Measurements from ENCODE around the gene PARP12. TPM values are rescaled to one million over a fixed set of nuclear protein-coding genes. Genes with fewer than 3 reads are reported as not detected.

PARP12 gene
- total and polyA plus RNA-seq, 2 of the 8 experiments (the other 6 are each of a cell fraction or from before 2014, with no cell fraction given): 9.0 to 21.5 TPM

GRCh38 chr7:140062528-140063299, at the start of gene PARP12 (continued):
- no peak for TF ChIP-seq CHD7 (IDR thresholded peaks at IDR 0.05; ENCODE audit: insufficient replicate concordance, low read length)
- peak in 1 of 2 experiments; percentile 78; a peak in 2 of 3 replicates for TF ChIP-seq POLR2A (IDR thresholded peaks at IDR 0.05; ENCODE audit: control extremely low read depth in 1 of 2, low read depth in 2 of 2, low read length in 2 of 2)
- TF ChIP-seq TAF1 (IDR thresholded peaks at IDR 0.05; ENCODE audit: low read depth, low read length): peak; percentile 59
- TF ChIP-seq CBX8 (IDR thresholded peaks at IDR 0.05; ENCODE audit: borderline replicate concordance, low read depth, low read length): no peak
- TF ChIP-seq ASH2L (IDR thresholded peaks at IDR 0.05; ENCODE audit: low read length): peak; percentile 95
- no peak for TF ChIP-seq ATF3 (IDR thresholded peaks at IDR 0.05; ENCODE audit: insufficient read depth, low read depth, low read length)
- TF ChIP-seq TEAD4 (IDR thresholded peaks at IDR 0.05; ENCODE audit: low read depth, low read length): no peak
- TF ChIP-seq TAF7 (optimal IDR thresholded peaks at IDR 0.05; ENCODE audit: borderline replicate concordance, low read depth, low read length): peak; percentile 39
- TF ChIP-seq TBP (IDR thresholded peaks at IDR 0.05; ENCODE audit: low read depth, low read length): no peak
- TF ChIP-seq JUND (IDR thresholded peaks at IDR 0.05; ENCODE audit: low read length): peak; percentile 12; the same call in 1 of the 2 replicates
- TF ChIP-seq CHD1 (IDR thresholded peaks at IDR 0.05; ENCODE audit: low read depth, low read length): no peak

Data from H1 (cell line).